Measurements from ENCODE around the gene WNT10A.

DNA sequence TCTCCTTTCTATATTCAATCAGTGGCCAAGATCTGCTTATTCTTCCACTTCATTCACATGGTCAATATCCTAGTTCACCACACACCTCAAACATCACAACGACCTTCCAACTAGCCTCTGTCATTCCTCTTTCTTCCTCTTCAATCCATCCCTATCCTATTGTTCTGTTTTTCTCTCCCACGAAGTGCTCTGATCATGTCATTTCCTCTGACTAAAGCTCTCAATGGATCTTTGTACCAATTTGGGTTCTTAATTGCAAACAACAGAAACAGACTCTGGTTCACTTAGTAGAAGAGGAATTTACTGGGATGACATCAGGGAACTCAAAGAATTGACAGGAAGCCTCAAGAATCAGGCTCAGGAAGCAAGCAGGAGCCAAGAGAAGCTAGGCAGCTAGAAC is 23.5 kb downstream of the WNT10A start:
- TF ChIP-seq POLR2AphosphoS5 (IDR thresholded peaks at IDR 0.05): no peak
- TF ChIP-seq POLR2A (IDR thresholded peaks at IDR 0.05): no peak
- TF ChIP-seq, protein P1, sequence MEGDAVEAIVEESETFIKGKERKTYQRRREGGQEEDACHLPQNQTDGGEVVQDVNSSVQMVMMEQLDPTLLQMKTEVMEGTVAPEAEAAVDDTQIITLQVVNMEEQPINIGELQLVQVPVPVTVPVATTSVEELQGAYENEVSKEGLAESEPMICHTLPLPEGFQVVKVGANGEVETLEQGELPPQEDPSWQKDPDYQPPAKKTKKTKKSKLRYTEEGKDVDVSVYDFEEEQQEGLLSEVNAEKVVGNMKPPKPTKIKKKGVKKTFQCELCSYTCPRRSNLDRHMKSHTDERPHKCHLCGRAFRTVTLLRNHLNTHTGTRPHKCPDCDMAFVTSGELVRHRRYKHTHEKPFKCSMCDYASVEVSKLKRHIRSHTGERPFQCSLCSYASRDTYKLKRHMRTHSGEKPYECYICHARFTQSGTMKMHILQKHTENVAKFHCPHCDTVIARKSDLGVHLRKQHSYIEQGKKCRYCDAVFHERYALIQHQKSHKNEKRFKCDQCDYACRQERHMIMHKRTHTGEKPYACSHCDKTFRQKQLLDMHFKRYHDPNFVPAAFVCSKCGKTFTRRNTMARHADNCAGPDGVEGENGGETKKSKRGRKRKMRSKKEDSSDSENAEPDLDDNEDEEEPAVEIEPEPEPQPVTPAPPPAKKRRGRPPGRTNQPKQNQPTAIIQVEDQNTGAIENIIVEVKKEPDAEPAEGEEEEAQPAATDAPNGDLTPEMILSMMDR (IDR thresholded peaks at IDR 0.05): no peak
